GM19452 (cell line): ENCODE results near the gene BATF.

Experiments
- ATAC-seq: cut with Tn5 transposase; IDR thresholded peaks from one replicate; pipeline ENCODE4 v1.9.1; 2021; ENCODE audit not compliant: unreplicated experiment

The BATF gene

DNA sequence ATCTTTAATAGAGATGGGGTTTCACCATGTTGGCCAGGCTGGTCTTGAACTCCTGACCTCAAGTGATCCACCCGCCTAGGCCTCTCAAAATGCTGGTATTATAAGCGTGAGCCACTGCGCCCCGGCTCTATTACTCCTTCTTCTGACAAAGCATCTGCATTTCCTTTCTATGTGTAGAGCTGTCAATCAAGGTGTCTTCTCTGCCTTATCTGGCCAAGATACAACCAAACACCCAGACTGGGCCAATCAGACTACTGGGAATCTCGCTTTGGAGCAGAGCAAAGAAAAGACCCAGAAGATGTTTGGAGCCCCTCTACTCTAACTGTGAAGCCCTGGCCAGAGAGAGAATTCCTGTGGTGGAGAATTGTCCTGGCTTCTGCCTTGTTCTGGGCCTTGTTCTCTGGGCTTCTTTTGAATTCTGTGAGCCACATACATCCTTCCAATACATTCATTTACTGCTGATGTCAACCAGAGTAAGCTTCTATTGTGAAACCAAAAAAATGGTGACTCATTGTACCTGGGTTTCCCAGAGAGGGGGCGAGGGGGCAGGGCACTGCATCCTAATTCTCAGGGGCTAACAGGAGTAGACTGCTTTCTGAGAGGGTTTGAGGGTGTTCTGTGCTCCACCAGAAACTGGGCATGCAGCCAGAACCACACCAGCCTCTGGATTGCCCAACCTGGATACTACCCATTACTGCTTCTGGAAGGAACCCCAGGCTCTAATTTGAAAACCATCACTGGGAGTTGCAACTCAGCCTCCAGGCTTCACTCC, 37.4 kb downstream of the BATF start:
- ATAC-seq, result no peak

DNA sequence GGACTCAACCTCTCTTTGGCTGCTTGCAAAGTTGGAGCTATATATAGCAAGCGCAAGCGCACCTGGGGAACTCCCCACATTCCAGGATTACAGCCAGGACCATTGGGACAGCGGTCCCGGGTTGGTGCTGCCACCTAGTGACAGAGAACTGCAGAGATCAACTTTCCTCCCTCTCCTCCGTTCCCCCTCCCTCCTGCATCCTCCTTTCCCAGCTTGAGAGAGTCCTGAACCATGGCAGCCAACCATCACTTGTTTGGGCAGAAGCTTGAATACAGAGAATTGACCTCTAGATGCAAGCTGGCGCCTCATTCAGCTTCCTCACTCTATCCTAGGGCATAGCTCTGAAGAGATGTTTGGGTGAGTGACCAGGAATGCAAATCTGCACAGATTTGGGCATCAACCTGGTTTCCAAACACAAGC, 38.8 kb downstream of the BATF start:
- ATAC-seq, result no peak

DNA sequence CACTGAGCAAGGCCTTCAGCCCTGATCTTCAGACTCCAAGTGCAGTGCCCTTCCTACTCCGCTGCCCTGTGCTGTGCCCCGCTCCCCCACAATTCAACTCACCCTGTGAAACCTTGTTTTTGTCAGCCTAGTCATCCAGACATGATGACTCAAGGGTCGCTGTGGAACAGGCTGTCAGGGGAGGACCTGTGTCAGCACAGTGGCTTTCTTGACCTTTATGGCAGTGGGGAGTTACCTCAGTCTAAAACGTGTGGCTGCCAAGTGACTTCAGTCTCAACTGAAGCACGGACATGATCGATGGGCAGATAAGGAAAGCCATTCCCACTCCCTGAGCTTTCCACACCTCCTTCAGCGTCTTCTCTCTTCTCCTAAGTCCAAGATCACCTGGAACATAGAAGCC, 39.8 kb downstream of the BATF start:
- no peak for ATAC-seq

DNA sequence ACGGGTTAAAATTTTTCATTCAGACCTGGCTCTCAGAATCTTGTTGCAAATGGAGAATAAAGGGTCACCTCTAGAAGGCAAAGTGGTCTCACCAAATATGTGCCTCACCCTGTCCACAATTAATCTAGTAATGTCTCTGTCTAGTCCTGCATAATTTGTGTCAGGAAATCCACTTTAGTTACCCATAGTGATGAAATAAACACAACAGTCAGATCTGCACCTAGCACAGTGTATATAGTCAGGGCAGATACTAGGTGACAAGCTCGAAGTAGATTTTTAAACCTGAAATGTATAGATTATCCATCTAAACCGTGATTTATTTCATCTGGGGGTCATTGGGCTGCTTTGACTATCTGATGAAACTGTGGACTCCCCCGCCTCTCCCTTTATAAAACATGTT, 40.2 kb downstream of the BATF start:
- no peak for ATAC-seq

DNA sequence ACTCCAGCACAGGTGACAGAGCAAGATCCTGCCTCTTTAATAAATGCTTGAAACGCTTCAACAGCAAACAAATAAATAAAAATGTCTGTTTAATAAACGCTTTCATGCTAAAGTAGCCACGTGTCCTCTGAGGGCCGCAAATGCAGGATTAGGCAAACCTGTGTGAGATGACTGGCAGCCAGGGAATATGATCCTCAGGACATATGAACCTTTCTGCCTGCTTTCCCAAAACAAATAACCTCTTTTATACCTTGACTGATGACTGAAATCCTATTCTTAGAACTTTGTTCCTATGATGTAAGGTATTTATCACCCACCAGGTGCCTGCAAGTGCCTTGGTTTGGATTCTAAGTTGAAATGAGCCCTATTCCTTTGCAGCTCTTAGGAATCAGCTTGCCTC, 41.7 kb downstream of the BATF start:
- no peak for ATAC-seq

DNA sequence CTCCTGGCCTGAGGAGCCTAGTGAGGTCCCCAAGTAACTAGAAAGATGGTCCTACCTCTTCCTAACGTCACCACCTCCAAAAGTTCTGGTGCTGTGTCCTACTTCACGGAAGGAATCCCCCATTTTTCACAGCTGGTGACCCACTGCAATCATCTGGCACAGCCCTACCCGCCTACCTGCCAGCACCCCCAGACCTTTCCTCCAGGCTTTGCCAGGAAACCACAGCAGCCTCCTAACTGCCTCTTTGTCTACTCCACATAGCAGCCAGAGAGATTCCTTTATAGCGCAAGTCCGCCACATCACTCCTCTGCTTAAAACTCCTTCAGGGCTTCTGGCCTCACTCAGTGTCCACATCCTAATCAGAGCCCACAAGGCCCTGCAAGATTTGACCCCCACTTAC, 42.8 kb downstream of the BATF start:
- no peak for ATAC-seq

DNA sequence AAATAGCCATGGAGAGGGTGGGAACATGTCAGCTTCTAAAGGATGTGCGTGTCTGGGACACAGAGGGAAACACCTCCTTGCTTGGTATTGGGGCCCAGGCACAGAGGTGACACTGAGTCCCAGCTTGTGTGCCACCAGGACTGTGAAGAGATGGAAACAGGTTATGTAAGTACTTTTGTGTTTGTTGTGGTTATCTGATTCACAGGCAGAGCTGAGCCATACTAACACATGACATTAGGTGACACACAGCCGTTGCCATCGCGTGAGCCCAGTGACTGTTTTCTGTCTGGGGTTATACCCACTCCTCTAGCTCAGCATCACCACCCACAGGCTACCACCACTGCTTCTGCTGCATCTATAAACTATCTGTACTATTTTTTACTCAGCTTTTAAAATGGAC, 44.1 kb downstream of the BATF start:
- ATAC-seq, result no peak

DNA sequence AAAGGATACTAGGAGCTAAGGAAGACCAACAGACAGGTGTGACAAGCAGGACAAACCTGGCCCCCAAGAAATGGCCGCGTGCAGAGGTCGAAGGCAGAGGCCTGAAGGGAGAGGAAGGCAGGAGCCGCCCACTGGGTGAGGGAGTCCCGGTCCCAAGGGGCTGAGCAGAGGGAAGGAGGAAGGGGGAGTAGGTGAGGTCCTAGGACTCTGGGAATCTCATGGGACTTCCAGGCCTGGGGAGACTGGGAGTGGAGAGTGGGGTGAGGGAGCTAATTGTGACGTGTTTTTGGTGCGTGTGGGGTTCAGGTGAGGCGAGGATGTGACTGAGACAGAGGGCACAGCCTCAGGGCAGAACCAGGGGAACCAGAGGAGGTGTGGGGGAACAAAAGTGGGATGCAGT, 44.5 kb downstream of the BATF start:
- ATAC-seq, result no peak

DNA sequence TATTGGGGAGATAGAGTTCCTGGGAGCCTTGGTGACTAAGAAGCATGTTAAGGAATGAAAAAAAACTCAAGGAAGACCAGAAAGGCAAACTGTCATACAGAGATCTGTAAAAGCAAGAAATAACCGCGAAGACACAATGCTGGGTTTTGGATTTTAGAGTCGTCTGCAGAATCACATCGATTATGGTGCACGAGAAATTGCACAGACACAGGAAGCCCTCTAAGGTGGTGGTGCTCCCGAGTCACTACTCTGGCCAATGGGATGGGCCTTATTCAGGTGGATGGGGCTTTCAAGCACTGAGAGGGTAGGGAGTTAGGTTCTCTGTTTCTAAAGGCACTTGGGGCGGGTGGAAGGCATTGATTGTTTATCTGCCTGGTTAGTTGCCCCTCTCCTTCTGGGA, 45.9 kb downstream of the BATF start:
- no peak for ATAC-seq

DNA sequence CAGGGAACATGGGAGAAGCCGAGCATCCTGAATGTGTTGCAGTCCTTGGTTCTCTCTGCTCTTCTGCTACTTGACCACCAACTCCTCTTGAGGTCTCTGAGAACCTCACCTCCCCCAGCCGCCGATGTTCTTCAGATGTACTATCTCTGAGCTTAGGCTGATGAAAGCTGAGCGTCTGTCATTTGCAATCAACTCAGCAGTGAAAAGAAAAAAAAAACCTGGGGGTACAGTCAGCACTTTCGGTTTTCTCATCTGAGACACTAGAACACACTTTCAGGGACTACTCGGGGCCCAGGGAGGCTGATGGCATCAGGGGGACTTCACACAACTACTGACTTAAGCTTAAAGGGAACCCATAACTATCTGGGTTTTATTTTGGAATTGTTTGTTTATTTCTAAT, 46.5 kb downstream of the BATF start:
- ATAC-seq, result no peak

DNA sequence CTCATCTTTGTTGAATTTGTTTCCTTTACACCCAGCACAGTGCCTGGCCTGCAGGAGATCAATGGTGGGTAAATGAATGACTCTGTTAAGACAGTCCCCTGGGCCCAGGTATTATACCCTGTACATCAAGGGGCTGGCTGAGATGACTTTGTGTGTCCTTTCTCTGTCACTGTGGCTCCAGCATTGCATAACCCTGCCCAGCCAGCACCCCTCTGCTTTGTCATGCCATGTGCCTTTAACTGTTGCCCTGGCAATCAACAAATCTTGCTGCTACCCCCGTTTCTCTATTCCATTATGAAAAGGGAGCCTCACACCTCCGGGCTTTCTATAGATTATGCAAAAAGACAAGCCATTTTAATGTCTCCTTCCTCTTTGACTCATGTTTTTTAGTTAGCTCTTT, 48.5 kb downstream of the BATF start:
- no peak for ATAC-seq

DNA sequence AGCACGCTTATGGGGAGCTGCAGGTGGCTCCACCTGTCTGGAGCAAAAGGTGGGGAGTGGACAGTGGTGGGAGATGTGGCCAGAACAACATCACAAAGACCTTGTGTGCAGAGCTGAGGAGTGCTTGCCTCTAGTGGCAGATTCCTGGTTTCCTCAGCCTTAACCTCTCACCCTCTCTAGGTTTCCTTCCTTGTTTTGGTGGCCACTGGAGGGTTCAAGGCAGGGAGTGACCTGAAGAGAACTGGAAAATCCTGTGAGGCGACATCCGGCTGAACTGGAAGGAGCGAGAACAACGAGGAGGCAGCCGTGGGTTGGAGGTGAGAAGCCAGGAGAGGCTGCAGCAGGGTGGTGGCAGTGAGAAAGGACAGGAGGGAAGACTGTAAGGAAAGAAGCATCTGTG, 49.8 kb downstream of the BATF start:
- no peak for ATAC-seq

DNA sequence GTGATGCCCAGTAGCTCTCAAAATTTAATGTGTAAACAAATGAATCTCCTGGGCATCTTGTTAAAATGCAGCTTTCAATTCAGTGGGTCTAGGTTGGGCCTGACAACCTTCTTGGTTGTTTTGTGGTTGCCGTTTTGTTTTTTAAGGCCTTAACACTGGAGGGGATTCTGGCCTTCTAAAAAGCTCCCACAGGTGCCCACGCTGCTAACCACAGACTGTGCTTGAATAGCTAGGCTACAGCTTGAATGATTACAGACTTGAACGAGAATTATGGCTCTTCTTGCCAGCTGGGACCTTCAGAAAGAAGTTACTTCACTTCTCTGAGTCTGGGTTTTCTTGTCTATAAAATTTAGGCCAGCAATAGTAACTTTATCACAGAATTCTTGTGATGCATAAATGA, 54.8 kb downstream of the BATF start:
- no peak for ATAC-seq

DNA sequence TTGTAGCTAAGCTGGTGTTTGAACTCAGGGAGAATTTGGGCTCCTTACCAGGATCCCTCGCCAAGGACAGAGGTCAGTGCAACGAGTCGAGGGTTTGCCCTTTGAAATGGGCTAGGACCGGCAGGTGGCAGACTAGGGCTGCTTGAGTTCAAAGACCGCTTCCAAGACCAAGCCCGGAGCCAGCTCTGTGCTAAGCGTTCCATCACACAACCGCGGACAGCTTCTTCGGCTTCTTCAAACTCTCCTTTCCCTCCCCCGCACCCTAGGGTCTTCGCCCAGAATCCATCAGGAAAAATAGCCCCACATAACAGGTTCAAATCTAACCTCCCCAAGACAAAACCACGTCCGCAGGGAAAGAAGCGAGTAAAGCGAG, 55.4 kb downstream of the BATF start:
- ATAC-seq, result peak; percentile 92

DNA sequence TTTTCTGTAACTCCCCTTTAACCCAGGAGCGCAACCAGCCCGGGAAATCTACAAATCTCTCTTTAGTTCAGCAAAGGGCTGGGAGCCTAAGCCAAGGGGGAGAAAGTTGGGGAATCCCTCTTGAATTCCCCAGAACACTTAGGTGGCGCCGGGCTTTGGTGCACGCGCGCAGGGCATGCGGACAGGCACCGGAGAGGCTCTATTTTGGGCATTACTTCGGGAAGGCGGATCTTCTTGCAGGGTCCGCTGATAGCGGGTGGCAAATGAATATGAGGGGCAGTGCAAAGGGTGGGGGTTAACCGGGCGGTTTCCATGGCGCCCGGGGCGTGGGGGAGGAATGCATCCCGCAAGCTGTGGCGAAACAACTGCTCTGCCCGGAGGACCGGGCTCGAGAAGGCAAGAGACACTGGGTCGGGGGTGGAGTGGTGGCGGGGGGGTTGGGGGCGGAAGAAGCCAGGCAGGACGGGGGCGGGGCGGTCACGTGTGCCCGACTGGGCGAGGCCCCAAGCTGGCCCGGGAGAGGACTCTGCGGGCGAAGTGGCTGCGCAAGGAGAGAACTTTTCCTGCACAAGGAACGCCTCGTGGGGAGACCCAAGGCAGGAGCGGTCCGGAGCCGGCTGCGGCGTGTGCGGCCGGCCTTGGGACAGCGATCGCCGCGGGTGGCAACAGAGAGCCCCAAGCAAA, 56.0 kb downstream of the BATF start, which contains the start of gene FLVCR2:
Gene FLVCR2, plus strand, starts transcription at position 519 of the 684 bp plus-strand sequence. CDS start 353 bp downstream, outside the sequence.
- peak; percentile 38 for ATAC-seq

DNA sequence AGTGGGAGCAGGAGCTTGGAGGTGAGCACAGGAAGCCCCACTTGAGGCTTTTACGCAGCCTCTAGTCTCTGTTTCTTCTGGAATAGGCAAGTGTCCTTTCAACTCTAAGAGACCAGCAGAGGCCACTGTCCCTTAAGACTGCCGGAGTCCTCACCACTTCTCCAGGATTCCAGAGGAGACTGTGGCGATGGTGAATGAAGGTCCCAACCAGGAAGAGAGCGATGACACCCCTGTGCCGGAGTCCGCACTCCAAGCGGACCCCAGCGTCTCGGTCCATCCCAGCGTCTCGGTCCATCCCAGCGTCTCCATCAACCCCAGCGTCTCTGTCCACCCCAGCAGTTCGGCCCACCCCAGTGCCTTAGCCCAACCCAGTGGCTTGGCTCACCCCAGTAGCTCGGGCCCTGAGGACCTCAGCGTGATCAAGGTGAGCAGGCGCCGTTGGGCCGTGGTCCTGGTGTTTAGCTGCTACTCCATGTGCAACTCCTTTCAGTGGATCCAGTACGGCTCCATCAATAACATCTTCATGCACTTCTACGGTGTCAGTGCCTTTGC, 56.6 kb downstream of the BATF start:
- ATAC-seq, result no peak

DNA sequence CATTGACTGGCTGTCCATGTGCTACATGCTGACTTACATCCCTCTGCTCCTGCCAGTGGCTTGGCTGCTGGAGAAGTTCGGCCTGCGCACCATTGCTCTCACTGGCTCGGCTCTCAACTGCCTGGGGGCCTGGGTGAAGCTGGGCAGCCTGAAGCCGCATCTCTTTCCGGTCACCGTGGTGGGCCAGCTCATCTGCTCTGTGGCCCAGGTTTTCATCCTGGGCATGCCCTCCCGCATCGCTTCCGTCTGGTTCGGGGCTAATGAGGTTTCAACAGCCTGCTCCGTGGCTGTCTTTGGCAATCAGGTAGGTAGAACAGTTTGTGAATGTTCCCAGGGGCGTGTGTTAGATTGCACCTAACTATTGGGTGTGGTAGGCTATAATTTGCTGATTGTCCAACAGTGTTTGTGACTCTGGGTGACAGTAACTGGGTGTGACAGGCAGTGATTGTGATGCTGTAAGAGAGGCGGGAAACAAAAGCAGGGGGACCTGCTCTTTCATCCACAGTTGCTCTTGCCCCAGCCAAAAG, 57.1 kb downstream of the BATF start:
- ATAC-seq, result no peak

DNA sequence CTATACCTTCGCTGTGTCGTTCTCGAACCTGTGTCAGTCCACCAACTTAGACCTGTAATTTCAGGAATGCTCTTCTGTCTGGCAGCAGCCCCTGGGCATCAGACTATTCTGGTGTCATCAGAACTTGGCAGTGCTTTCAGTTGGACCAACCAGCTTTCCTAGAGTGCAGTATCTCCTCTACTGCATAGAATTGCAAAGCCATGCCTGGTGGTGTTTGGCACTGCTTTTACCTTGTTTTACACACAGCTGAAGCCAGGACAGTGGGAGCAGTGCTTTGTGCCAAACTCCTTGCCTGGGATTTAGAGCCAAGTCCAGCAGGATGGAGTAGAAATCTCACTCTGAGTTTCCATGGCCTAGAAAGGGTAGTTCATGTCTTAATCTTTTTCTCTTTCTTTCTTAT, 57.6 kb downstream of the BATF start:
- no peak for ATAC-seq

DNA sequence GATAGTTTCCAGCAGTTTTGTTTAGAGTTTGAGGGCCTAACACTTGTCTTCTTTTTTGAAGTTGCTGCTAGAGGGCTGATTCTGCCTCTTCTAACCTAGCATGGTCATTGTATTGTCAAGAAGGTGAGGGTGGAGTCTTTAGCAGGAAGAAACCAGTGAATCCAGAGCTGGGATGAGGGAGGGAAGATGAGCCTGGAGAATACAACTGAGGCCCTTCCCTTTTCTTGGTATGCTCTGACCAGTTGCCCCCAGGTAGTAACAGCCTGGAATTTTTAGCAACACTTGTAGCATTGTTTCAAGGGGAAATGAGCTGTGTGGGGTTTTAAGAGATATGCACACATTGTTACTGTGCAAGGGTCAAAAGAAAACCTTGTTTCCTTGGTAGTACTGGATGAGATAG, 65.1 kb downstream of the BATF start:
- ATAC-seq, result no peak

DNA sequence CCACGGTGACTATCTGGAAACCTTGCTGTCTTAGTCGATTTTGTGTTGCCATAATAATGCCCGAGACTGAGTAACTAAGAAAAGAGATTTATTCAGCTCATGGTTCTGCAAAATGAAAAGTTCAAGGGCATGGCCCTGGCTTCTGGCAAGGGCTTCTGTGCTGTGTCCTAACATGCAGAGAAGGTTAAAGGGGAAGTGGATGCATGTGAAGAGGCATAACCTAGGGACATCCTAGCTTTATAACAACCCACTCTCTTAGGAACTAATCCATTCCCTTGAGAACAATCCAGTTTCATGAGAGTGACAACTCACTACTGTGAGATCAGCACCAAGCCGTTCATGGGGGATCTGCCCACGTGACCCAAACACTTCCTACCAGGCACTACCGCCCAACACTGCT, 67.7 kb downstream of the BATF start:
- ATAC-seq, result no peak

DNA sequence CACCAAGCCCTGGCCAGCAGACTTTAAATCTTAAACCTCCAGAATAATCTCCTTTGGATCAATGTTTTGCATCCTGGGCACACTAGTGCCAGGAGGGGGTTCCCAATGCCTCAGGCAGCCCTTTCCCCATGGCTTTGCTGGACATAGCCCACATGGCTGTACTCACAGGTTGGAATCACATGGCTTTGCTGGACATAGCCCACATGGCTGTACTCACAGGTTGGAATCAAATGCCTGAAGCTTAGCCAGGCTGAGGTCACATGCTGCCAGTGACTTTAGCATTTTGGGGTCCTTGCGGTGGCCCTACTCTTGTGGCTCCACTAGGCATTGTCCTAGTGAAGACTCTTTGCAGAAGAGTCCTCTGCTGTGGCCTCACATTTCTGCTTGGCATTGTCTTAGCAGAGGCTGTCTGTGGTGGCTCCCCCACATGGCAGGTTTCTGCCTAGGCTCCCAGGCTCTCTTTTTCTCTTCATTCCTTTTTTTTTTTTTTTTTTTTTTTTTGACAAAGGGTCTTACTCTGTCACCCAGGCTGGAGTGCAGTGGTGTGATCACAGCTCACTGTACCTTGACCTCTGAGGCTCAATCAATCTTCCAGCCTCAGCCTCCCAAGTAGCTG, 69.2 kb downstream of the BATF start:
- no peak for ATAC-seq
